Fibroblast of the aortic adventitia (primary cell): ENCODE results near the gene UNC5A. TPM values are rescaled to one million over a fixed set of nuclear protein-coding genes. Genes with fewer than 3 reads are reported as not detected.

Experiments
- DNase-seq: peaks from one replicate; pipeline ENCODE4 v3.0.0-alpha.2; 2010; ENCODE audit warnings: low read depth
- H3K4me3 ChIP-seq: 2 replicates; pipeline ENCODE4 v1.5.1; 2011; ENCODE audit warnings: low read depth, mild to moderate bottlenecking, control low read depth, low read length, moderate library complexity
- CTCF ChIP-seq: IDR thresholded peaks from 2 replicates; pipeline ENCODE4 v1.5.1; 2011; ENCODE audit warnings: mild to moderate bottlenecking, low read length, control low read depth, inconsistent platforms; ENCODE audit not compliant: insufficient read depth
- total RNA-seq: library from RNA; depleted of rRNA; stranded (reverse); fragments of >200 nt; gene quantifications from 2 replicates; pipeline ENCODE4 v1.2.3, GENCODE V29; 2012; ENCODE audit warnings: low replicate concordance

The UNC5A gene
- total RNA-seq, 1 donor: not detected

DNA sequence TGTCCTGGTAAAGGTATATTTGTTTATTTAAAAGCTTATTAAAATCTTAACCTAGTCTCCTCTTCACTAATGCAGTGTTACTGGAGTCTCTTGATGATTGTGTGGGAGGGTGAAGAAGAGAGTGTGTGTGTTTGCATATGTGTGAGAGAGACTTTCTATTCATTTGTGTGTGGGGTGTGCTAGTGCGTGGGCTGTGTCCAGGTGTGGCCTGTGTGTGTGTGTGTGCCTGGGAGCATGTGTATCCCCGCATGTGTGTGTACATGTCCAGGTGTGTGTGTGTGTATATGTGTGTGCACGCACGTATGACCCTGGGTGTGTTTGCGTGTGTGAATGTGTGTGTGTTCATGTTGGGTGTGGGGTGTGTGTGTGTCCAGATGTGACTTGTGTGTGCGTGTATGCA is 10.3 kb upstream of the UNC5A start:
- H3K4me3 ChIP-seq: no peak overlapping the region
- no peak for DNase-seq
- TF ChIP-seq CTCF: no peak

DNA sequence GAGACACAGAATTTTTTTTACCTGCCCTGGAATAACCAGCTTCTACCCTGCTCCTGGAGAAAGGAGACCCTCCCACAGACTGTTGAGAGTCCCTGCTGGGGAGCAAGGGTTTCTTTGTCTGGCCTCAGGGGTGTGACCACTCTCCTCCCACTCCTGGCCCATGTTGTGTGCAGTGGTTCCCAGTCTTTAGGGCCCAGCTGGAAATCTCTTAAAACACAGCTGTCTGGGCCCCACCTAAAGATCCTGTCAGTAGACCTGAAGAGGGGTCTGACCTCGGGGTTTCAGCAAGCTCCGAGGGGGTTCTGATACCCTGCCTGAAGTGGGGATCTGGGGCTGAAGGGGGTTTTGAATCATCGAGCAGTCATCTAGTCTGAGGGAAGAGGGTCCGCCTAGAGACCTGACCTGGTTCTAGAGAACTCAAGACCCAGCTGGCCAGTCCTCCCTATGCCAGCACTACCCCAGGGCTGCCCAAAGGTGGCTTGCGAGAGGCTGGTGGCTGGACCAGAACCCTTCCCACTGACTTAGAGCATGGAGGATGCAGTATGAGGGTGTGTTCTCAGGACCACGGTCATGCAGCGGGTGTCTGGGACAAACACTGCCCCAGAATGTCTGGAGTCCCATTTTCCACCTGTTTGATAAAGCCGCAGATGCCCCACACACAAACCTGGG is 8.1 kb upstream of the UNC5A start:
- TF ChIP-seq CTCF: no peak
- H3K4me3 ChIP-seq: no peak overlapping the region
- DNase-seq: no peak

DNA sequence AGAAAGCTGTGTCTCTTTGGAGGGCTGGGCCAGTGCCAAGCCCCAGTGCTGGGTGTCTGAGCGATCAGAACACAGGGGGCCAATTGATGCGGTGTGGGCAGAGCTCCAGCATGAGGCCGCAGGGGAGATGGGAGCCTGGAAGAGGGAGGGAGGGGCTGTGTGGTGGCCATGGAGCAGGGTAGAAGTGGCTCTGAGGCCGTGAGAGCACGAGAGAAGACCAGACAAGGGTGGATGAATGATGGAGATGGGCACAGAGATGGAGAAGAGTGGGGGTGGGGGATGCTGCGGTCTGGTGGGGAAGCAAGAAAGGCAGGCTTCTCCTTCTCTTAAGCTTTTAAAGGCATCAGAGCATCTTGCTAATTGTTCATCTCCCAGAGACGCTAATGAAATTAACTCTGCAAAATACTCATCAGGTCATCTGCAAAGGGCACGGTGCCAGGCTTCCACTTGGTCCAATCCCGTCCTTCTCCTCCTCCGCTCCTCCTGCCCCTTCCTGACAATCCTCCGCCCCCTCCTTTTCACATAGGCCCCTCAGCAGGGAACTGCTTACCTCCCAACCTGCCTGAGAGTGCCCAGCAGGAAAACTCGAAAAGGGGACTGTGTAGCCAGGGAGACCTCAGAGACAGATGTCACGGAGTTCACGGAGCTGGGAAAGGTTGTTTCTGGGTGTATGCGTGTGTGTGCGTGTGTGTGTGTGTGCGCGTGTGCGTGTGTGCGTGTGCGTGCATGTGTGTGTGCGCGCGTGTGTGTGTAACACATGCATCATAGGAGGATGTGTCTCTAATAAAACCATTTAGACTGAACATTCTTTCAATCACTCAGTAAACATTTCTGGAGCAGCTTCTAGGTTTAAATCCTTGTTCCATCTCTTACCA is 7.1 kb upstream of the UNC5A start:
- DNase-seq: no peak
- H3K4me3 ChIP-seq: no peak overlapping the region
- TF ChIP-seq CTCF: no peak

GRCh38 chr5:176803943-176804498 is 6.3 kb upstream of the UNC5A start:
- TF ChIP-seq CTCF: no peak
- peak; percentile 34 for DNase-seq
- H3K4me3 ChIP-seq: no peak overlapping the region

DNA sequence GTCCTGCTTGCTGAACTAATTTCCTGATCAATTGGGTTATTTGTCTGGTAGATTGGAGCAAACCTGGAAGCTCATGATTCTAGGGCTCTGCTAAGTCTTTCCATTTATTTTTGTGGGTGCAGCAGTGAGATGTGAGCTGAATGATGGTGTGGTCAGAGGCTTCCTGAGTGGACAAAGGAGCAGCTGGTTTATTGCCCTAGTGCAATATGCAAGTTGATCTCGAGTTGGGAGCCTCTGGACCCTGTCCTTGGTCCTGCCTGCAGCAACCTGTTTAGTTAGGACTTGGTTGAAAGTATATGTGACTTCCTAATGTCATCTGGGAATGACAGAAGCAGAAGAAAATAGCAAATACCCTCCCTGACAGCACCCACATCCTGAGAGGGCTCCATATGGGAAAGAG is 4.2 kb upstream of the UNC5A start:
- no peak for TF ChIP-seq CTCF
- no peak overlapping the region for H3K4me3 ChIP-seq
- no peak for DNase-seq

DNA sequence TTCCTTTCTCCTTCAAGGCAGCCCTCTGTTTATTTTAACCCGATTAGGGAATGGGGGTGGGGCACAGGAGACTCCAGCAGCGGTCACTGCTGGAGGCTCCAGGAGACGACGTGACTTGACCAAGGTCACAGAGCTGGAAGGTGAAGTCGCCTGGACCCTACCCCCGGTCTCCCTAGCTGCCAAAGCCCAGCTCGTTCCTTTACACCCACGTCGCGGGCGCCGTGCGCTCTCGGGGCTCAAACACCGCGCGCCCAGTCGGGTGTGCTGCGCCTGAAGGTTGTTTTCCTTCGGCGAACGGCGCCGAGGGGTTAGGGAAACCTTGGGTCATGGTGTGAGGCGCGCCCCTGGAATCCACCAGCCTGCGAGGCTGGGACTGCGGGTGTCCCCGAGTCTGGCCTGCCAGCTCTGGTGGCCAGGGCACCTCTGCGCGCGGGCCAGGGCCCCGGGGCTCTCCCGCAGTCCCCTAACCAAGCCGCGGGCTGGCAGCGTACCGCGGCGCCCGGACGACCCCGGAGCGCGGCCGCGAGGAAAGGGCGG is 747 bp upstream of the UNC5A start:
- H3K4me3 ChIP-seq: no peak overlapping the region
- DNase-seq: no peak
- TF ChIP-seq CTCF: no peak
